Nucleus accumbens (tissue), 56 donors: Measurements from ENCODE around the gene PRDM10.
A peak's percentile ranks its signal among the peaks of the same experiment; 100 is the strongest.
"Not testable (repeated sequence)": the region's sequence is repeated elsewhere in the genome, so short reads cannot be mapped to it uniquely, and the experiment has no call there.

Experiments
- DNase-seq, 56 donors: peaks; one replicate each; lab custom pipeline; 2025; lab: John Stamatoyannopoulos, UW

PRDM10 gene

GRCh38 chr11:129976328-129976727, 26.3 kb downstream of the PRDM10 start:
- peak in 2 of 56 donors; percentile 9 to 13 for DNase-seq

DNA sequence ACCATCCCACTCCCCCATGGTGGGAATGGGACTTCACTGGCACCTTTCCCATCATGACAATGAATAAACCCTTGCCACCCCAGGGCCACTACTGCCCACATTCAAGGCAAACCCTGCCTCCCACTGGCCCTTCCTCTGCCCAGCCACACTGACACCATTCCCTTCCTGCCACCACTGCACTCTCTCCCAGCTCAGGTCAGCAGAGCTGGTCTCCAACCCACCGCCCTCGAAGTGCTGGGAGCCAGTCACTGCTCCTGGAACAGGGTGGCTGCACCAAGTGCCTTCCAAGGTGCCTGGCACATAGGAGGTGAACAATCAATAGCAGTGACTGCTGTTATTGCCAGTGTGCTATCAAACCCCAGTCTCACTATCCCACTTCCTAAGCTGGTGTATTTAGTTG, 27.1 kb downstream of the PRDM10 start:
- DNase-seq = no peak

DNA sequence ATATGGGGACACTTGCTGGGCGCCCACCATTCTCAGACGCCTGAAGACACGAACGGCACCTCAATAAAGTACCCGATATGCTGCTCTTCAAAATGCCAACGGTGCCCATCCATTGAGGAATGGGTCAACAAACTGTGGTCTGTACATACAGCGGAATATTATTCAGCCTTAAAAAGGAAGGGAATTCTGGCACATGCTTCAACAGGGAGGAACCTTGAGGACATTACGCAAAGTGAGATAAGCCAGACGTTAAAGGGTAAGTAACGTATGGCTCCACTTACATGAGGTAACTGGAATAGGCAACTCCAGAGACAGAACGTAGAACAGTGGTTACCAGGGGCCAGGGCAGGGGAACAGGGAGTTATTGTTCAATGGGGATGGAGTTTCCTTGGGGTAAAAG, 28.0 kb downstream of the PRDM10 start:
- no peak for DNase-seq

DNA sequence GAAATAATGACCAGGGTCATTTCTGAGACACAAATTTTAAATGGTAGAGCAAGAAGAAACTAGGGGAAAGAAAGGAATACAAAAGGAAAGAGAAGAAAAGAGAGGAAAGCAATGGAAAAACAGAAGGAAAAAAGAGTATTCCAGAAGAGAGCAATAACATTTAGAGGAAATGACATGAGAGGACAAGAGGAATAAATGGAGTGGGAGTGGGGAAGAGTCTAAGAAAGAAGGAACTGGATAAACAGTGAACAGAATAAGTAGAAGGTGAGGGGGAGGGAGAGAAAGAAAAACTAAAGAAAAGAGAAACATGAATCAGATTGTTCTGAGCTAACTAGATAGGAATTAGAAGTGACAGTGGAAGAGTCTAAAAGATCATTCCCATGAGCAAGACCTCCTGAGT, 28.4 kb downstream of the PRDM10 start:
- DNase-seq = no peak

DNA sequence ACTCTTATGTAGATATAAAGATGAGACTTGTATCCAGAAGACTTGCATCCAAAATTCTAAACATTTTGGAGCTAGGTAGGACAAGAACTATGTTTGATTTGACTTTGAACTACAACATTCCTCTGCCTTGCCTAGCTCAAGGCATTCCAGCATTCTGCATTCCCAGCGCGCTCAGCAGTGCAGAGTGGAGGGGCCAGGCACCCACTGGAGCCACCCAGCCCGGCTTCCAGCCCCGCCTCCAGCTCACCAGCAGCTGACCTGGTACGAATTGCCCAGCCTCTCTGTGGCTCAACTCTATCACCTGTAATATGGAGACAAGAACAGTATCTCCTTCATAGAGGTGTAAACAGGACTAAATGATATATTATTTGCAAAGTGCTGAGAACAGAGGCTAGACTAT, 28.8 kb downstream of the PRDM10 start:
- DNase-seq = no peak

DNA sequence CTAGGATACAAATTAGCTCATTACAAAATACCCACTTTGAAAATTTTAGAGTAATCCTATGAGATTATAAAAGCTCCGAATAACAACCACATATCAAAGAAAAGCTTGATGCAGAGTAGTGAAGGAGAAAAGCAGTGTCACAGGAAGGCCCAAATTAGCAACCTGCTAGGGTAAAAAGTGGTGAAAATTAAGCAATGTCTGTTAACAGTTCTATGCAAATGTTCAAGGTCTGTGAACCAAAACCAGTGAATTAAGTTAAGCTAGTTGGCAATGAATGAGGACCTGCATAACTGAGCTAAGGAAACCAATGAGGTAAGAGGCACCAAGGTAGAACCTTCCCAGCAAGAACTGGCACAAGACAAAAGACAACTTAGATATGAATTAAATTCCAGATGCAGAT, 29.6 kb downstream of the PRDM10 start:
- DNase-seq = no peak

GRCh38 chr11:129972611-129973010, 30.0 kb downstream of the PRDM10 start:
- no peak for DNase-seq

DNA sequence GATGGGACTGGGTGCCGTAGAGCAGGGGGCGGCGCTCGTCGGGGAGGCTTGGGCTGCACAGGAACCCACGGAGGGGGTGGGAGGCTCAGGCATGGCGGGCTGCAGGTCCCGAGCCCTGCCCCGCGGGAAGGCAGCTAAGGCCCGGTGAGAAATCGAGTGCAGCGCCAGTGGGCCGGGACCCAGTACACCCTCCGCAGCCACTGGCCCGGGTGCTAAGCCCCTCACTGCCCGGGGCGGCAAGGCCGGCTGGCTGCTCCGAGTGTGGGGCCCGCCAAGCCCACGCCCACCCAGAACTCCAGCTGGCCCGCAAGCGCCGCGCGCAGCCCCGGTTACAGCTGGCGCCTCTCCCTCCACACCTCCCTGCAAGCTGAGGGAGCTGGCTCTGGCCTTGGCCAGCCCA, 30.8 kb downstream of the PRDM10 start:
- not testable (repeated sequence) for DNase-seq

GRCh38 chr11:129969920-129970319, 32.7 kb downstream of the PRDM10 start:
- no peak for DNase-seq

DNA sequence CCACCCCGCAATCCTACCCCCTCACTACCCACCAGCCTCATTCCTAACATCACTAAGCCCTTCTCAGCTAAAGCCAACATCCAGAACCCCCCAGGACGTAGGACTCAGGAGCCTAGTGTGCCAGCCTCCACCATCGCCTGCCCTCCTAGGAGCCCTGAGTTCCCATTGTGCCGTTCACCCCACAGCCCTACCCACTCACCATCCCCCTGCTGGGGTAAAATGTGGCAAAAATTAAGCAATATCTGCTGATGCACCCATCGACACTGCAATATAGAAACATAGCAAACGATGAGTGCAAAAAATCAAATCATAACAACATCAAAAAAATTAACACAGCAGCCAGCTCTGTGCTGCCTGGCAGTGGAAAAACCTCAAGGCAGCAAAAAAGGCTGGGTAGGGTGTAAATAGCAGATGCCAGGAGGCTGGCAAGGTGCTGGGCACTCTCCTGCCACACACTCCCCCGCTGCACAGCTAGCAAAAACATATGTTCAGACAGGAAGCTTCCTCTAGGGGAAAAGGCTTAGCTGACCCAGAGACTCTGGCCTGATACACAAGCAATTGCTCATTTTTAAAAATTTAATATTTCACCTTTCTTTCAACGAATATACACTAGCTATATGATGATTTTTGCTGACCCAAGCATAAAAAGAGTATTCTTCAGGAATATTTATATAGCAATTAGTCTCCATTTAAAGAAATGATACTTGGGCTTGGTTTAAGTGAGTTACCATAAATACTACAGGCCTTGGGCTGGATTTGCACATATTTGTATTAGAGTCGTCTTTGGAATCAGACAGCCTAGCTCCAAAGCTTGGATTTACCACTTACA, 33.8 kb downstream of the PRDM10 start:
- no peak for DNase-seq

GRCh38 chr11:129967996-129968395, 34.6 kb downstream of the PRDM10 start:
- no peak for DNase-seq

GRCh38 chr11:129965248-129965647, 37.4 kb downstream of the PRDM10 start:
- no peak for DNase-seq

- DNase-seq = no peak
These were observed 42.1 kb downstream of the PRDM10 start for GRCh38 chr11:129960216-129961214.

DNA sequence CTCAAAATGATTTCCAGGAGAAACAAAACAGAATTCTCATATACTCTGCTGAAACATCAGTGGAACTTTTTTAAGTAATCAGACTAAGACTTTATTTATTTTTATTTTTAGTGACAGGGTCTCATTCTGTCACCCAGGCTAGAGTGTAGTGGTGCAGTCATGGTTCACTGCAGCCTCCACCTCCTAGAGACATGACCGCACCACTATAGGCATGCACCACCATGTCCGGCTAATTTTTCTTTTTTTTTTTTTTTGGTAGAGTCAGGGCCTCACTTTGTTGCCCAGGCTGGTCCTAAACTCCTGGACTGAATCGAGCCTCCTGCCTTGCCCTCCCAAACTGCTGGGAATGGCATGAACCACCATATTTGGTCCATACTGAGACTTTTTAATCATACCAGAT, 42.9 kb downstream of the PRDM10 start:
- DNase-seq = no peak

DNA sequence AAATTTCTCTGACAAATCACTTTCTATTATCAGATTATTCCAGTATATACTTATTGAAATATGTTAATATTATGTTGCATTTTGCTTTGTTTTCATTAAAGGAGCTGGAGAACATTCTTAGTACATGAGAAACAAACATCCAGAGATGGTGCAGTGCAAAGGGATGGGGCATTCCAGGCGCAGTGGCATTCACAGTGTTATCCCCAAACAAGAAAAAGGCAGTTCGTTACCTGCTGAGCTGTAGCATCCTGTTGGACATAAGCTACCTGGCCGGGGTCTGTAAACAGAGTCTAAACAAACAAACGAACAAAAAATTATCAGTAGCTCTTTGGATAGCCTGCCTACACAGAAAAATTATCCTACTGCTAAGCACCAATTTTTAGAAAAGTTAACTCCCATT, 47.4 kb downstream of the PRDM10 start:
- no peak for DNase-seq

- not testable (repeated sequence) for DNase-seq
These were observed 47.9 kb downstream of the PRDM10 start for GRCh38 chr11:129954703-129955102.

- DNase-seq = no peak
These were observed 50.8 kb downstream of the PRDM10 start for GRCh38 chr11:129951866-129952262.

DNA sequence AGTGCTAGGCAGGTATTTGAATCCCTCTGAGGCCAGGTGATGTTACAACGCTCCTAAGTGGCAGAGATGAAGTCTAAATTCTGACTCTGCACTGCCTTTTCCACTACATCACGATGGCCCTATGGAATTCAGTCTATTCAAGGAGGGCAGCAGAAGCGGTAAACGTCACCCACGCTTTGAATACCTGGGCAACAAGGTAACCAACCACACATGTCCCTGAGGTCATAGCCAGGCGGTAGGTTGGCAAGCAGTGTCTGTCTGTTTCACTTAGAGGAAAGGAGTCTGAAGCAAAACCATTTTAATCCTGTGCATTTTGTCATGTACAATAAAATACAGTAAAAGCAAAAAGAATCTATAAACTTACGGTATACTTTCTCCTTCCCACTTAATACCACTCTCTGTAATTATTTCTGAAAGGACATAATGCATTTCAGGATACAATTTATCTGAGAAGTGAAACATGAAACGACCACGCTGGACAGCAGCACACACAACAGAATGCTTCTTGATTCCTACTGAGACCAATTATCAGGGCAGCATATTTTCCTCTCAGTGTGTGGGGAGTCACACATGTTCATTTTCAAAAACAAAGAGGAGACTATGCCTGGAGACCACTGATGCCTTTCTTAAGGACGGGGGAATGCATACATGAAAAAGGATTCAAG, 51.3 kb downstream of the PRDM10 start:
- no peak for DNase-seq

DNA sequence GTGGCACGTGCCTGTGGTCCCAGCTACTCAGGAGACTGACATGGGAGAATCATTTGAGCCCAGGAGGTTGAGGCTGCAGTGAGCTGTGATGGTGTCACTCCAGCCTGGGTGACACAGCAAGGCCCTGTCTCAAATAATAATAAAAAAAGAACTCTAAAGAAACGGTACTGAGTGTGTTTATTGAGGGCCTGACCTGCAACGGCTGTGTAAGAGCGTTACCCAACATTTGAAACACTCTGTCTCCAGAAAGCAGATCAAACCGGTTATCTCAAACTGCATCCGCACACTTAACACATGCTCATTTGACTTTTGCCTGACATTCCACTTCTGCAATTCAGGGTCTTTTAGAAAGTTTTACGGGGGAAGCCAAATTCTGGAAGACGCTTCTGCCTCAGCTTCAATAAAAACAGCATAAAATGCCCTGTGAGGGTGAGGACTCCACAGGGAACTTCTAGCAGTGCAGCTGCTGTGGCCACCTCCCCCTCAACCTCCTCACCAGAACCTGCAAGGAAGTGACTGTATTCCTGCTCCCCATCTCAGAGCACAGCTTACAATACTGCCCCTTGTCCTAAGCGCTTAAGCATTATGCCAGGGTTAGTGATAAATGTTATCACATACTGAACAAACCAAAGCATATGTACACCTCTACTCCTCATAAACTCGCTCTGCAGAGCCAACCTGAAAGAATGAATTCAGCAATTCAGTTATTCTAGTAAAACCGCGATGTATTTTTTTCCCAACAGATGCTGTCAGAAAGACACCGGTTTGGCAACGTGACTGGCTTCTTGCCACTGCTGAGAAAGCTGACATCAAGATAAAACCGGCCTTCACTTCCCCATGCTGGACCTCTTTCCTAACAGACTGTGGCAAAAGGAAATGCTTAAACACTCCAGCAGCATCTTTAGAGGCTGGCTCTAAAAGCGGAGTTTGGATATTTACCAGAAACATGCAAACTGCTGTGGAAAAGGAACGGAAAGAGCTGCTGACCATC, 52.2 kb downstream of the PRDM10 start:
- DNase-seq = peak in 15 of 56 donors; percentile 1 to 50 (median 7)
